AG04449 (cell line): ENCODE results near the gene ACBD6.

Source experiments
- CTCF ChIA-PET: fragments of 350-600 bp; formaldehyde crosslinking; extraction: SDS; loops from one replicate; lab custom pipeline; 2021; ENCODE audit warnings: antibody characterized with exemption; lab: Yijun Ruan, JAX
- POLR2A ChIA-PET: fragments of 400-600, 350-600 bp; formaldehyde crosslinking; extraction: SDS; loops from one replicate; lab custom pipeline; 2020; ENCODE audit warnings: antibody characterized with exemption, inconsistent platforms; lab: Yijun Ruan, JAX
- DNase-seq: peaks from one replicate; pipeline ENCODE4 v3.0.0-alpha.2; 2010; ENCODE audit warnings: low read depth, low spot score
- H3K4me3 ChIP-seq: 2 replicates; pipeline ENCODE4 v1.5.1; 2011; ENCODE audit warnings: low read depth, mild to moderate bottlenecking, control low read depth, low read length
- TF ChIP-seq, protein P1 (sequence below): IDR thresholded peaks from one replicate; pipeline ENCODE4 v1.5.1; 2011; ENCODE audit warnings: mild to moderate bottlenecking, moderate library complexity, low read length, control low read depth, inconsistent platforms; ENCODE audit not compliant: insufficient read depth; ENCODE audit errors: missing control alignments

Gene ACBD6

DNA sequence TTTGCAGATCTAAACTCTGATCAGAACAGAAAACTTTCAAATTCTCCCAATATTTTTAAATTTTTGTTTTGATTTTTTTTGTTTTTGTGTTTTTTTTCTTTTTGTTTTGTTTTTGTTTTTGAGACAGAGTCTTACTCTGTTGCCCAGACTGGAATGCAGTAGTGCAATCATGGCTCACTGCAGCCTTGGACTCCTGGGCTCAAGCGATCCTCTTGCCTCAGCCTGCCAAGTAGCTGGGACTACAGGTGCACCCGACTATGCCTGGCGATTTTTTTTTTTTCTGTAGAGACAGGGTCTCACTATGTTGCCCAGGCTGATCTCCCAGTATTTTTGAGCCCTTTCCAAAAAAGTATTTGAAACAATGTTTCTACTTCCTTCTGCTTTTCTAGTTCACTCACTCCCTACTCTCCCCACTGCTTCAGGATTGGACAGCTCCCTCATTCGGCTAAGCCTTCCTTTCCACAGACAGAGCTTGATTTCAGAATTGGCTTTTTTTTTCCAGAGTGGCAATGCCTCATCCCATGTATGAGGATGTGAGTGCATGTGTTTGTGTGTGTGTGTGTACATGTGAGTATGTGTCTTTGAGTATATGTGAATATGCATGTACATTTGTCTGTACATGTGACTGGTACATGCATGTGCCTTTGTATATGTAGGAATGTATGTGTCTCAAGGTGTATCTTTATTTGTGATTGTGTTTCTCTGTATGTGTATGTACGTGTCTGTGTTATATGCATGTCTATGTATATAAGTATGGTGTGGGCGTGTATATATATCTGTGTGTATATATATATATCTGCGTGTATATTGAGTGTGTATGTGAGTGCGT, 260.4 kb downstream of the ACBD6 start:
- no peak overlapping the region for H3K4me3 ChIP-seq
- CTCF ChIA-PET: interaction anchor here (0.7 to 5.8 kb wide), 5 partner anchors 10 to 237 kb away, joined by 3 to 52 read pairs (median 4); no protein-coding TSS in a partner anchor
- TF ChIP-seq, protein P1, sequence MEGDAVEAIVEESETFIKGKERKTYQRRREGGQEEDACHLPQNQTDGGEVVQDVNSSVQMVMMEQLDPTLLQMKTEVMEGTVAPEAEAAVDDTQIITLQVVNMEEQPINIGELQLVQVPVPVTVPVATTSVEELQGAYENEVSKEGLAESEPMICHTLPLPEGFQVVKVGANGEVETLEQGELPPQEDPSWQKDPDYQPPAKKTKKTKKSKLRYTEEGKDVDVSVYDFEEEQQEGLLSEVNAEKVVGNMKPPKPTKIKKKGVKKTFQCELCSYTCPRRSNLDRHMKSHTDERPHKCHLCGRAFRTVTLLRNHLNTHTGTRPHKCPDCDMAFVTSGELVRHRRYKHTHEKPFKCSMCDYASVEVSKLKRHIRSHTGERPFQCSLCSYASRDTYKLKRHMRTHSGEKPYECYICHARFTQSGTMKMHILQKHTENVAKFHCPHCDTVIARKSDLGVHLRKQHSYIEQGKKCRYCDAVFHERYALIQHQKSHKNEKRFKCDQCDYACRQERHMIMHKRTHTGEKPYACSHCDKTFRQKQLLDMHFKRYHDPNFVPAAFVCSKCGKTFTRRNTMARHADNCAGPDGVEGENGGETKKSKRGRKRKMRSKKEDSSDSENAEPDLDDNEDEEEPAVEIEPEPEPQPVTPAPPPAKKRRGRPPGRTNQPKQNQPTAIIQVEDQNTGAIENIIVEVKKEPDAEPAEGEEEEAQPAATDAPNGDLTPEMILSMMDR: no peak
- no peak for DNase-seq
- POLR2A ChIA-PET: no interaction called here

DNA sequence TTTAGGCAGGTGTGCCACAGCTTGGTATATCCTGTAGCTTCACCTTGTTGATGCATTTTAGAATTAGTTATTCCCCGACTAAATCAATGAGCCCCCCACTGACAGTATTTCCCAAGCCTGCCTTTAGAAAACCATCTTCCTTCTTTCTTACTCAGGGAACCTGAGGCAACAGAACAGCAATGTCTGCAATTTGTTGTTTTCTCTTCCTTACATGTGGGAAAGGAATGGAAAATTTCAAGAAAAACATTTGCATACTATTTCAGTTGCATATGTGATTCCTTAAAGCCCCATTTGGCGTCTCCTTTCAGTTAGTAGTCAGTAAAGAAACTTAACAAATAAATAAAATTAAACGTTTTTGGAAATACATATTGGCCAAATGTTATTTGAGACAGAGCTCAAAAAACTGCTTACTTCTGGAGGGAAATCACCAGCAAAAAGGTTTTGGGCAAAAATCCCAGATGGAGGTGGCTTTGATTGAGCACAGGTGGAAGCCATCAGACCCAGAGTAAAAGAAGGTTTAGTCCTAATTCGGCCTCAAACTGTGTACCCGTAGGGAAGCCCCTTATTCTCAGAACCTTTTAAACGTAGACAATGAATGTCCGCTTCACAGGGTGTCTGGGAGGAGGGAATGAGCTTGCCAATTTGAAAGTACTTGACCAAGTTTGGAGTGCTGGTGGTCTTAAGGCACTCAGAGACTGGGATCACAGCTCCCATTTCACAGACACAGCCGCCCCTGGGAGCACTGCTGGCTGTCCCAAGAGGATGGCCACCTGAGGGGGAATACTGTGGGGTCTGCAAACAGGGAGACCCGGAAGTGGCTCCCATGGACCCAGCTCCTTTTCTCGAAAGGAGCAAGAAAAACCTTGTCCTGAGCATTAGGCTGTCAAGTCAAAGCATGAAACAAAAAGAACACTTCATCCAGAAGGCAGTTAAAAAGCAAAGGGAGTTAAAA, 263.0 kb downstream of the ACBD6 start:
- TF ChIP-seq, protein P1: no peak
- ChIA-PET CTCF (interaction anchor here (0.9 to 5.8 kb wide), 4 partner anchors 10 to 372 kb away, joined by 3 to 52 read pairs (median 4); no protein-coding TSS in a partner anchor), POLR2A (no interaction called here)
- no peak overlapping the region for H3K4me3 ChIP-seq
- DNase-seq: no peak

DNA sequence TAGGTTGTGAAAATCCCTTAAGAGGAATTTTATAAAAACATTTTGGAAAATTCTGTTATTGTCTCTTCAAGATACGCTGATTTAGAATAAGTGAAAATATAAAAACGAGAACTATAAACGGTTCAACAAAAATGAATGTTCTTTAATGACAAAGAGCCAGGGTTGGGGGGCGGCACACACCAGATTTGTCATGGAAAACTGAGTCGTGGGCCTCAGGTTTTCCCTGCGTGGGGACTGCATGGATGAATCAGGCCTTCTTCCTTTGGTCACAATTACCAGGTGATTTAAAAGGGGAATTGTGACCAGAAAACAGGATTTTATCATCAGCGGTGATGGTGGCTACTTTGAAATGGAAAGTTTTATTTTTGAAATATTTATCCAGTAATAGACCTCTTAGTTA, 263.7 kb downstream of the ACBD6 start:
- CTCF ChIA-PET: interaction anchor here (0.9 to 1.4 kb wide), 4 partner anchors 11 to 371 kb away, joined by 3 to 4 read pairs (median 4); no protein-coding TSS in a partner anchor

More for the DNA sequence above, 263.7 kb downstream of the ACBD6 start:
- TF ChIP-seq, protein P1: no peak
- no peak overlapping the region for H3K4me3 ChIP-seq
- DNase-seq: no peak
- POLR2A ChIA-PET: no interaction called here
